HepG2 (cell line): ENCODE measurements around the gene KAT2A. TPM values are rescaled to one million over a fixed set of nuclear protein-coding genes. Genes with fewer than 3 reads are reported as not detected.

Experiments
- FOXJ3 ChIP-seq: sonication (generic); formaldehyde crosslinking; IDR thresholded peaks from 2 replicates; pipeline ENCODE4 v1.4.0; 2020; ENCODE audit warnings: missing genetic modification reagents, mild to moderate bottlenecking, borderline replicate concordance
- MXD4 ChIP-seq: IDR thresholded peaks from 2 replicates; pipeline ENCODE4 v1.6.1; 2016; ENCODE audit warnings: mild to moderate bottlenecking, missing biosample characterization, missing genetic modification reagents
- NR2F1 ChIP-seq, 2 experiments: fragments of 450-650 bp in 1 of 2; formaldehyde crosslinking in 1 of 2; IDR thresholded peaks; 2 replicates each; pipeline versions ENCODE4 v1.5.0 to v1.6.1; 2016 to 2020; ENCODE audit warnings: mild to moderate bottlenecking in 1 of 2, missing compliant biosample characterization in 1 of 2, missing genetic modification reagents in 1 of 2, moderate library complexity in 1 of 2
- PAF1 ChIP-seq: IDR thresholded peaks from 2 replicates; pipeline ENCODE4 v1.6.1; 2016; ENCODE audit warnings: missing genetic modification reagents, missing compliant biosample characterization
- PHF21A ChIP-seq: sonication (generic); formaldehyde crosslinking; IDR thresholded peaks from 2 replicates; pipeline ENCODE4 v1.5.0; 2020; ENCODE audit warnings: mild to moderate bottlenecking, missing genetic modification reagents
- SNAI1 ChIP-seq: sonication (generic); formaldehyde crosslinking; IDR thresholded peaks from 2 replicates; pipeline ENCODE4 v1.5.0; 2020; ENCODE audit warnings: mild to moderate bottlenecking, missing genetic modification reagents, borderline replicate concordance
- SP140L ChIP-seq: sonication (generic); formaldehyde crosslinking; IDR thresholded peaks from 2 replicates; pipeline ENCODE4 v1.4.0; 2020; ENCODE audit warnings: missing genetic modification reagents, borderline replicate concordance
- TSC22D2 ChIP-seq: sonication (generic); formaldehyde crosslinking; IDR thresholded peaks from 2 replicates; pipeline ENCODE4 v1.5.1; 2020; ENCODE audit warnings: missing genetic modification reagents, mild to moderate bottlenecking, borderline replicate concordance
- ZNF292 ChIP-seq: sonication (generic); formaldehyde crosslinking; IDR thresholded peaks from 2 replicates; pipeline ENCODE4 v1.8.1; 2022; ENCODE audit warnings: mild to moderate bottlenecking, low read depth, missing genetic modification reagents, borderline replicate concordance
- ZNF563 ChIP-seq: sonication (generic); formaldehyde crosslinking; IDR thresholded peaks from 2 replicates; pipeline ENCODE4 v1.8.0; 2022; ENCODE audit warnings: mild to moderate bottlenecking, moderate library complexity, missing genetic modification reagents
- ZNF777 ChIP-seq: sonication (generic); formaldehyde crosslinking; IDR thresholded peaks from 2 replicates; pipeline ENCODE4 v1.4.0; 2020; ENCODE audit warnings: missing genetic modification reagents
- polyA plus RNA-seq, 8 experiments: library from polyadenylated mRNA; depleted of rRNA in 3 of 8; stranded (reverse) in 7 of 8; unstranded in 1 of 8; fragments of >200 nt; fragmentation: Illumina TruSeq in 4 of 8; extraction: Trizol in 4 of 8; gene quantifications; 2 replicates each; pipeline versions ENCODE4 v1.2.1 to v1.2.3, GENCODE V29; 2011 to 2016; ENCODE audit warnings: low read depth in 4 of 8, missing spikeins in 1 of 8, mixed read lengths in 1 of 8; ENCODE audit not compliant: insufficient read depth in 1 of 8
- total RNA-seq, 5 experiments: library from RNA; depleted of rRNA; stranded (reverse); fragments of >200 nt; fragmentation: Illumina TruSeq; extraction: Trizol; gene quantifications; 2 replicates each; pipeline ENCODE4 v1.2.3, GENCODE V29; 2016; ENCODE audit warnings: low read depth in 1 of 5
- TF ChIP-seq, protein P1 (sequence below): sonication (generic); formaldehyde crosslinking; IDR thresholded peaks from 2 replicates; pipeline ENCODE4 v1.4.0; 2020; ENCODE audit warnings: missing genetic modification reagents, borderline replicate concordance
- TF ChIP-seq, protein P2 (sequence below): sonication (generic); formaldehyde crosslinking; IDR thresholded peaks from 2 replicates; pipeline ENCODE4 v1.5.0; 2020; ENCODE audit warnings: missing genetic modification reagents
- TF ChIP-seq, protein P3 (sequence below): sonication (generic); formaldehyde crosslinking; IDR thresholded peaks from 2 replicates; pipeline ENCODE4 v1.8.0; 2022; ENCODE audit warnings: mild to moderate bottlenecking, missing genetic modification reagents, moderate library complexity
- TF ChIP-seq, protein P4 (sequence below), 2 experiments: sonication (generic) in 1 of 2; formaldehyde crosslinking in 1 of 2; IDR thresholded peaks; 2 replicates each; pipeline versions ENCODE4 v1.4.0 to v1.6.1; 2018 to 2020; ENCODE audit warnings: missing genetic modification reagents in 2 of 2, borderline replicate concordance in 1 of 2, low read depth in 1 of 2, mild to moderate bottlenecking in 1 of 2, missing biosample characterization in 1 of 2
- TF ChIP-seq, protein P5 (sequence below), 2 experiments: sonication (generic) in 1 of 2; formaldehyde crosslinking in 1 of 2; IDR thresholded peaks; 2 replicates each; pipeline versions ENCODE4 v1.5.1 to v1.6.1; 2011 to 2020; ENCODE audit warnings: borderline replicate concordance in 1 of 2, low read depth in 1 of 2, low read length in 1 of 2, mild to moderate bottlenecking in 1 of 2, missing genetic modification reagents in 1 of 2, moderate library complexity in 1 of 2

The KAT2A gene
- total and polyA plus RNA-seq, 2 of the 13 experiments (the other 11 are each of a cell fraction or from before 2014, with no cell fraction given) = 29.1 to 90.4 TPM

DNA sequence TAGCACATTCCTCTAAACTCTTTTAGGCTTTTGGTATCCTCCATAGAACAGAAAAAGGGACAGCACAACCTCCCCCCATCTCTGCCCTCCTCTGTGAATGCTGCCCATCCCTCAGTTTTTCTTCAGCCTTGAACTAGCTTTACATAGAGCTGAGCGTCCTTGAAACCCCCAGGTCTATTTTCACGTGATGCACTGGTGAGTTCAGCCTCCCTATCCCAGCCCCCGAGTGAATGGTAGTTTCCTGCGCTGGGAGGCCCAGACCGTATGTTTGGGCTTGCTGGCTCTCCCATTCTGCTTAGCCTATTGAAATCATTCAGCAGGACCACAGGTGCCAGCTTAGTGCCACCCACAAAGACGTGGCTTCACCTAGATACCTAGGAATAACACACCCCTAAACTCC lies 45.4 kb downstream of the KAT2A start (continued):
- TF ChIP-seq, protein P1, sequence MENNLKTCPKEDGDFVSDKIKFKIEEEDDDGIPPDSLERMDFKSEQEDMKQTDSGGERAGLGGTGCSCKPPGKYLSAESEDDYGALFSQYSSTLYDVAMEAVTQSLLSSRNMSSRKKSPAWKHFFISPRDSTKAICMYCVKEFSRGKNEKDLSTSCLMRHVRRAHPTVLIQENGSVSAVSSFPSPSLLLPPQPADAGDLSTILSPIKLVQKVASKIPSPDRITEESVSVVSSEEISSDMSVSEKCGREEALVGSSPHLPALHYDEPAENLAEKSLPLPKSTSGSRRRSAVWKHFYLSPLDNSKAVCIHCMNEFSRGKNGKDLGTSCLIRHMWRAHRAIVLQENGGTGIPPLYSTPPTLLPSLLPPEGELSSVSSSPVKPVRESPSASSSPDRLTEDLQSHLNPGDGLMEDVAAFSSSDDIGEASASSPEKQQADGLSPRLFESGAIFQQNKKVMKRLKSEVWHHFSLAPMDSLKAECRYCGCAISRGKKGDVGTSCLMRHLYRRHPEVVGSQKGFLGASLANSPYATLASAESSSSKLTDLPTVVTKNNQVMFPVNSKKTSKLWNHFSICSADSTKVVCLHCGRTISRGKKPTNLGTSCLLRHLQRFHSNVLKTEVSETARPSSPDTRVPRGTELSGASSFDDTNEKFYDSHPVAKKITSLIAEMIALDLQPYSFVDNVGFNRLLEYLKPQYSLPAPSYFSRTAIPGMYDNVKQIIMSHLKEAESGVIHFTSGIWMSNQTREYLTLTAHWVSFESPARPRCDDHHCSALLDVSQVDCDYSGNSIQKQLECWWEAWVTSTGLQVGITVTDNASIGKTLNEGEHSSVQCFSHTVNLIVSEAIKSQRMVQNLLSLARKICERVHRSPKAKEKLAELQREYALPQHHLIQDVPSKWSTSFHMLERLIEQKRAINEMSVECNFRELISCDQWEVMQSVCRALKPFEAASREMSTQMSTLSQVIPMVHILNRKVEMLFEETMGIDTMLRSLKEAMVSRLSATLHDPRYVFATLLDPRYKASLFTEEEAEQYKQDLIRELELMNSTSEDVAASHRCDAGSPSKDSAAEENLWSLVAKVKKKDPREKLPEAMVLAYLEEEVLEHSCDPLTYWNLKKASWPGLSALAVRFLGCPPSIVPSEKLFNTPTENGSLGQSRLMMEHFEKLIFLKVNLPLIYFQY = peak; percentile 52; the same call in 1 of the 2 replicates
- TF ChIP-seq SP140L (CRISPR knock-in tag) = no peak
- TF ChIP-seq SNAI1 (CRISPR knock-in tag) = no peak
- peak; percentile 32; the same call in 1 of the 2 replicates for TF ChIP-seq ZNF777 (CRISPR knock-in tag)
- TF ChIP-seq, protein P2, sequence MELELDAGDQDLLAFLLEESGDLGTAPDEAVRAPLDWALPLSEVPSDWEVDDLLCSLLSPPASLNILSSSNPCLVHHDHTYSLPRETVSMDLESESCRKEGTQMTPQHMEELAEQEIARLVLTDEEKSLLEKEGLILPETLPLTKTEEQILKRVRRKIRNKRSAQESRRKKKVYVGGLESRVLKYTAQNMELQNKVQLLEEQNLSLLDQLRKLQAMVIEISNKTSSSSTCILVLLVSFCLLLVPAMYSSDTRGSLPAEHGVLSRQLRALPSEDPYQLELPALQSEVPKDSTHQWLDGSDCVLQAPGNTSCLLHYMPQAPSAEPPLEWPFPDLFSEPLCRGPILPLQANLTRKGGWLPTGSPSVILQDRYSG = no peak
- no peak for TF ChIP-seq ZNF563 (CRISPR knock-in tag)
- TF ChIP-seq FOXJ3 (CRISPR knock-in tag) = no peak
- 0 out of 2 replicates have a peak, but pooled peaks have one; percentile 30 for TF ChIP-seq PHF21A (CRISPR knock-in tag)
- TF ChIP-seq PAF1 (CRISPR knock-in tag) = no peak
- no peak; the same call in 1 of the 2 replicates for TF ChIP-seq ZNF292 (CRISPR knock-in tag)
- no peak for TF ChIP-seq NR2F1 (CRISPR knock-in tag; IDR thresholded peaks at IDR 0.05)
- TF ChIP-seq, protein P3, sequence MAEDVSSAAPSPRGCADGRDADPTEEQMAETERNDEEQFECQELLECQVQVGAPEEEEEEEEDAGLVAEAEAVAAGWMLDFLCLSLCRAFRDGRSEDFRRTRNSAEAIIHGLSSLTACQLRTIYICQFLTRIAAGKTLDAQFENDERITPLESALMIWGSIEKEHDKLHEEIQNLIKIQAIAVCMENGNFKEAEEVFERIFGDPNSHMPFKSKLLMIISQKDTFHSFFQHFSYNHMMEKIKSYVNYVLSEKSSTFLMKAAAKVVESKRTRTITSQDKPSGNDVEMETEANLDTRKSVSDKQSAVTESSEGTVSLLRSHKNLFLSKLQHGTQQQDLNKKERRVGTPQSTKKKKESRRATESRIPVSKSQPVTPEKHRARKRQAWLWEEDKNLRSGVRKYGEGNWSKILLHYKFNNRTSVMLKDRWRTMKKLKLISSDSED (CRISPR knock-in tag) = no peak
- TF ChIP-seq, protein P4, sequence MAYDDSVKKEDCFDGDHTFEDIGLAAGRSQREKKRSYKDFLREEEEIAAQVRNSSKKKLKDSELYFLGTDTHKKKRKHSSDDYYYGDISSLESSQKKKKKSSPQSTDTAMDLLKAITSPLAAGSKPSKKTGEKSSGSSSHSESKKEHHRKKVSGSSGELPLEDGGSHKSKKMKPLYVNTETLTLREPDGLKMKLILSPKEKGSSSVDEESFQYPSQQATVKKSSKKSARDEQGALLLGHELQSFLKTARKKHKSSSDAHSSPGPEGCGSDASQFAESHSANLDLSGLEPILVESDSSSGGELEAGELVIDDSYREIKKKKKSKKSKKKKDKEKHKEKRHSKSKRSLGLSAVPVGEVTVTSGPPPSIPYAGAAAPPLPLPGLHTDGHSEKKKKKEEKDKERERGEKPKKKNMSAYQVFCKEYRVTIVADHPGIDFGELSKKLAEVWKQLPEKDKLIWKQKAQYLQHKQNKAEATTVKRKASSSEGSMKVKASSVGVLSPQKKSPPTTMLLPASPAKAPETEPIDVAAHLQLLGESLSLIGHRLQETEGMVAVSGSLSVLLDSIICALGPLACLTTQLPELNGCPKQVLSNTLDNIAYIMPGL (CRISPR knock-in tag; IDR thresholded peaks at IDR 0.05; ENCODE audit: borderline replicate concordance in 1 of 2, low read depth in 1 of 2) = no peak
- TF ChIP-seq, protein P5, sequence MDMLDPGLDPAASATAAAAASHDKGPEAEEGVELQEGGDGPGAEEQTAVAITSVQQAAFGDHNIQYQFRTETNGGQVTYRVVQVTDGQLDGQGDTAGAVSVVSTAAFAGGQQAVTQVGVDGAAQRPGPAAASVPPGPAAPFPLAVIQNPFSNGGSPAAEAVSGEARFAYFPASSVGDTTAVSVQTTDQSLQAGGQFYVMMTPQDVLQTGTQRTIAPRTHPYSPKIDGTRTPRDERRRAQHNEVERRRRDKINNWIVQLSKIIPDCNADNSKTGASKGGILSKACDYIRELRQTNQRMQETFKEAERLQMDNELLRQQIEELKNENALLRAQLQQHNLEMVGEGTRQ (IDR thresholded peaks at IDR 0.05; ENCODE audit: low read depth, low read length) = no peak
- TF ChIP-seq, protein P5 (CRISPR knock-in tag; IDR thresholded peaks at IDR 0.05; ENCODE audit: borderline replicate concordance) = peak; percentile 61; the same call in 1 of the 2 replicates
- no peak for TF ChIP-seq TSC22D2 (CRISPR knock-in tag)
- no peak for TF ChIP-seq MXD4
